Esophagus squamous epithelium (tissue), 5 donors: Measurements from ENCODE around the gene UQCC2. TPM values are rescaled to one million over a fixed set of nuclear protein-coding genes. Genes with fewer than 3 reads are reported as not detected.

ENCODE experiments used
- DNase-seq: peaks from one replicate; lab custom pipeline; 2025; lab: John Stamatoyannopoulos, UW
- H3K27ac ChIP-seq, 4 donors: fragments of 200-600 bp; sonication (generic); one replicate each; pipeline ENCODE4 v1.5.1; 2016 to 2019; ENCODE audit warnings: mild to moderate bottlenecking in 1 of 4
- H3K27me3 ChIP-seq, 4 donors: fragments of 200-600 bp; sonication (generic); 1 replicate in 3 of 4; 2 replicates in 1 of 4; pipeline versions ENCODE4 v1.5.1 to v1.6.0; 2017 to 2021; ENCODE audit warnings: antibody characterized with exemption in 1 of 4
- H3K36me3 ChIP-seq, 3 donors: fragments of 200-600 bp; sonication (generic); one replicate each; pipeline ENCODE4 v1.5.1; 2016 to 2019
- H3K4me1 ChIP-seq, 3 donors: fragments of 200-600 bp; sonication (generic); one replicate each; pipeline ENCODE4 v1.5.1; 2017 to 2019
- H3K4me3 ChIP-seq, 4 donors: fragments of 200-600 bp; sonication (generic); 1 replicate in 3 of 4; 2 replicates in 1 of 4; pipeline ENCODE4 v1.5.1; 2016 to 2019; ENCODE audit warnings: mild to moderate bottlenecking in 2 of 4, moderate library complexity in 1 of 4
- H3K9me3 ChIP-seq, 3 donors: fragments of 200-600 bp; sonication (generic); one replicate each; pipeline ENCODE4 v1.5.1; 2016 to 2019
- CTCF ChIP-seq, 6 experiments: fragments of 450-650 bp in 4 of 6; fragments of 200-600 bp in 2 of 6; sonication (generic) in 2 of 6; IDR thresholded peaks; one replicate each; pipeline ENCODE4 v1.5.1; 2016 to 2019; ENCODE audit warnings: antibody characterized with exemption in 6 of 6, mild to moderate bottlenecking in 4 of 6, moderate library complexity in 4 of 6
- POLR2A ChIP-seq, 4 donors: fragments of 450-650 bp; IDR thresholded peaks; one replicate each; pipeline ENCODE4 v1.6.1; 2017; ENCODE audit warnings: antibody characterized with exemption in 4 of 4, mild to moderate bottlenecking in 4 of 4, moderate library complexity in 3 of 4
- WGBS, 2 donors: methylation state at CpG; one replicate each; pipeline ENCODE4 v1.1.5; 2018; 5-methylcytosine and 5-hydroxymethylcytosine counted together
- intact Hi-C: fragments of 100-400 bp; cut with DNase I; formaldehyde crosslinking; loops from one replicate; pipeline ENCODE4 v1.15.0; 2022
- total RNA-seq, 4 donors: library from RNA; depleted of rRNA; stranded (reverse); fragments of >200 nt; gene quantifications; one replicate each; pipeline ENCODE4 v1.1.0, GENCODE V29; 2016
- donor health status: DM: yes; HTN: yes; CAD: no.

The UQCC2 gene
- total RNA-seq, 4 donors from 2014 or later: 7.8 to 36.8 (median 13.7) TPM

DNA sequence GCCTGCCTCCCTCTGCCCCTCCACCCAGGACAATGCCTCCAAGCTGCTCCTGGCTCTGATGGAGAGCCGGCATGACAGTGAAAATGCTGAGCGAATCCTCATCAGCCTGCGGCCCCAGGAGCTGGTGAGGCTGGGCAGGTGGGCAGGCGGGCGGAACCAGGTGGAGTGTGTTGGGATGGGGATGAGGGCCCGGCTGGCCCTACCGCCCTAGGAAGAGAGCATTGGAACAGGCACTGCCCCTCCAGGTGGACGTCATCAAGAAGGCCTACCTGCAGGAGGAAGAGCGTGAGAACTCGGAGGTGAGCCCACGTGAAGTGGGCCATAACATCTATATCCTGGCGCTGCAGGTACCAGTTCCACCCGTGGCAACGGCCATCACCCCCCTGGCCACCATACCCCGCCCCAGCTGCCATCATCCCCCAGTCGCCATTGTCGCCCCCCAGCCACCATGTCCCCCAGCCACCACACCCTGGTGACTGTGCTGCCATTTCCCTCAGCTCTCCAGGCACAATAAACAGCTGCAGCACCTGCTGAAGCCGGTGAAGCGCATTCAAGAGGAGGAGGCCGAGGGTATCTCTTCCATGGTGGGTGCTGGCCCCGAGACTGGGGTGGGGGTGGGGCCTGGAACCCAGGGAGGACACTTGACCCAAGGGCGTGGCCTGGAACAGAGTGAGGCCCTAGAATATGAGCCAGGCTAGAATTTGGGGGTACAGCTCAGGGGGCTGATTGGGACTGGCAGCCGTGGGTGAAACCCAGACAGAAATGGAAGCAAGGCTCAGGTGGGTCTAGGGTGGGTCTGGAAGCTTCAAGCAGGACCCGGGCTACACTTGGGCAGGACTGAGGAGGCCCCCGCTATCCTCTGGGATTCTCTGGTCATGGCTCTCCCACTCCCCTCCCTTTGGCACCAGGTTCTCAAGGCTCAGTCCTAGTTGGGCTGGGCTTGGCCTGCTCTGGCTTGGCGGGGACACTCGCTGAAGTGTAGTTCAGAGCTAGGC is 24.2 kb downstream of the UQCC2 start:
- Histone ChIP-seq H3K27ac (no peak overlapping the region), H3K36me3 (peaks cover 39 to 100% (median 44%) of the 10 kb centered on the region in 3 donors), H3K4me3 (no peak overlapping the region), H3K4me1 (peaks cover 0 to 6% (median 5%) of the 10 kb centered on the region in 3 donors), H3K9me3 (no peaks in the 10 kb centered on the region), H3K27me3 (no peaks in the 10 kb centered on the region)
- intact Hi-C loops: no loop called here
- DNase-seq: no peak
- TF ChIP-seq CTCF (IDR thresholded peaks at IDR 0.05): no peak
- TF ChIP-seq POLR2A (IDR thresholded peaks at IDR 0.05): no peak
- 89 to 91% methylated on average over 9 to 17 of the region's 27 CpGs for WGBS, 2 donors

- WGBS, 2 donors: 58 to 71% methylated on average over 3 to 6 of the region's 6 CpGs
- peaks cover 39 to 100% (median 42%) of the 10 kb centered on the region in 3 donors for H3K36me3 ChIP-seq
- no peaks in the 10 kb centered on the region for H3K4me1 ChIP-seq
- DNase-seq: no peak
- no peak for TF ChIP-seq CTCF (IDR thresholded peaks at IDR 0.05)
- no peak for TF ChIP-seq POLR2A (IDR thresholded peaks at IDR 0.05)
- H3K27ac ChIP-seq: no peak overlapping the region
- no peaks in the 10 kb centered on the region for H3K27me3 ChIP-seq
- intact Hi-C loops: no loop called here
- no peaks in the 10 kb centered on the region for H3K9me3 ChIP-seq
- H3K4me3 ChIP-seq: no peak overlapping the region
Observed at GRCh38 chr6:33686225-33686924, 25.1 kb downstream of the UQCC2 start.

GRCh38 chr6:33685411-33686224 is 25.9 kb downstream of the UQCC2 start:
- Histone ChIP-seq H3K27me3 (no peaks in the 10 kb centered on the region), H3K4me1 (no peaks in the 10 kb centered on the region), H3K4me3 (no peak overlapping the region), H3K9me3 (no peaks in the 10 kb centered on the region), H3K36me3 (peaks cover 31 to 100% (median 35%) of the 10 kb centered on the region in 3 donors), H3K27ac (no peak overlapping the region)
- no peak for DNase-seq
- intact Hi-C loops: no loop called here
- 95% methylated on average over 18 of the region's 38 CpGs; no CpG with 5 or more reads in 1 of the 2 donors for WGBS, 2 donors
- no peak for TF ChIP-seq CTCF (IDR thresholded peaks at IDR 0.05)
- TF ChIP-seq POLR2A (IDR thresholded peaks at IDR 0.05): no peak

DNA sequence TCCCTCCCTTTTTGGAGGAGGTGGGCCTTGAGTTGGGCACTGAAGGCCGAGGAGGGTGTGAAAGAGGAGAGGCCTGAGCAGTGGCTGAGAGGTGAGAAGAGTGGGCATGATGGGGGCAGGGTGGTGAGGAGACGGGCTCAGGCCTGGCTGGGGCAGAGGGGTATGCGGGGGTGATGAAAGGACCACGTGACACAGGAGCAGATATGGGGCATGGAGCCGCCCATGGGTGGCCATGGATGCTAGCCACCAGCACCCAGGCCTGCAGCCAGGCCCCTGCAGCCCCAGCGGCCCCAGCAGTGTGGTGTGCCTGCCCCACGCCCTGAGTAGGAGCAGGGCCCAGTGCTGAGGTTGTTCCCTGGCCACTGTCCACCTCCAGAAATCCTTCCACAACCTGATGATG is 26.5 kb downstream of the UQCC2 start:
- H3K9me3 ChIP-seq: no peaks in the 10 kb centered on the region
- TF ChIP-seq CTCF (IDR thresholded peaks at IDR 0.05) (no peak), POLR2A (IDR thresholded peaks at IDR 0.05) (no peak)
- DNase-seq: no peak
- intact Hi-C loops: no loop called here
- H3K4me3 ChIP-seq: no peak overlapping the region
- no peaks in the 10 kb centered on the region for H3K4me1 ChIP-seq
- no peak overlapping the region for H3K27ac ChIP-seq
- peaks cover 34 to 100% (median 40%) of the 10 kb centered on the region in 3 donors for H3K36me3 ChIP-seq
- WGBS, 2 donors: 95 to 97% methylated on average over 4 to 5 of the region's 7 CpGs
- no peaks in the 10 kb centered on the region for H3K27me3 ChIP-seq
